Stimulated activated CD8-positive, alpha-beta memory T cell treated with anti-CD3 and anti-CD28 coated beads, Interleukin-7, amount 100 ng/mL, for 48 hours (primary cell): ENCODE results near the gene EML1.
"Not testable (repeated sequence)": the region's sequence is repeated elsewhere in the genome, so short reads cannot be mapped to it uniquely, and the experiment has no call there.

Experiments
- DNase-seq, 2 donors: peaks; one replicate each; pipeline ENCODE4 v3.0.0-alpha.2; 2020; ENCODE audit warnings: low read depth in 1 of 2; ENCODE audit errors: extremely low read depth in 1 of 2

Gene EML1

DNA sequence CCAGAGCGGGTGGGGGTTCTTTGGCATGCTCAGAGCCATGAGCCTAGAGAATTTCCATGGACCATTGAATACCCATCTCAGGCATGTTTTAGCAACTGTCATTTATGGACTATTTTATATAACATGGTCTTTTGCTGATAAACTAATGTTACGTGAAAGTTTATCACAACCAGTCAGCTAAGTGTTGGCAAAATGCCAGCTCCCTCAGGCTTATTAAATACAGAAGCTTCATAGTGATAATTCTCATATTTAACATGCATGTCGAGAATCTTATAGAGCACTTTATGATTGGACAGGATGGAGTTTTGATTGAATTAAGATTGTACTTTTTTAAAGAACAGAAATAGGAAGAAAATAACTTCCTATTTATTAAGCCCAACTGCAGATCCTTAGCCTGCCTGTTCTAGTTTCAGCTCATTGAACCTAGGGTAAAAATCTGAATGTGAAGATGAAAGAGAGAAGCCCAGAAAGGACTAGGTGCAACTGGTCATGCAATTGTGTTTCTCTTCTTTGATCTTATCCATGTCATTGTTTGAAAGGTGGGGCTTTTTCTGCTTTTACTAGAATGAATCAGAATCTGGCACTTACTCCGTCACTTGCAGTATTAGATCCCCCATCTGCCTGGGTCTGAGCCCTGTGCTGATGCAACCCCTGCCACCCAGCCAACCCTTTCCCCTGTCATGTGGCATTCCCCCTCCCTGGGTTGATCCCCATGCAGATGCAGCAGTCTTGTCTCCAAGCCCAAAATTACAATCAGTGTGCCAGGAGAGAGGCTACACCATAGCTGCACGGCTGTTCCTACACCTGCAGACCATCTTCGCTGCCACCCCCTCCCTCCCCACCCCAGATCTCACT is 137.4 kb downstream of the EML1 start:
- DNase-seq, result peak in 1 of 2 donors; percentile 37

DNA sequence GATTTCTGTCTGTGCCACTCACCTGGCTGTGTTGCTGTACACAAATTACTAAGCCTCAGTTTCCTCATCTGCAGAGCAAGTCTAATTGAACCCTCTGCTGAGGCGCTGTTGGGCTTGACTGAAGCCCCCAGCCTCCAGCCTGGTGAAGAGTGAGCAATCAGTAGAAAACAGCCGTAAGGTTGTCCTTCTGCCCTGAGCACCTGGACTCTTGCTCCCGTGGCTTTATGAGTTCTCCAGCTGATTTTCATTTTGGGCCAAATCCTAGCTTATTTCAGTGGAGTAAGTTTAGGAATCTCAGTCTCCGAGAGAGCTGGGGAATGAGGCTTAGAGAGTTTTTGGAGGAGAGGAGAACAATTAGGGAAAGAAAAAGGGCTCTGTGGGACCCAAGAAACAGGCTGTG is 138.1 kb downstream of the EML1 start:
- DNase-seq, result no peak

GRCh38 chr14:99936056-99936455 is 142.8 kb downstream of the EML1 start:
- DNase-seq, result no peak

- no peak for DNase-seq
Measured at GRCh38 chr14:99936738-99937474, 143.7 kb downstream of the EML1 start.

- no peak for DNase-seq
Measured at GRCh38 chr14:99937475-99938244, 144.4 kb downstream of the EML1 start.

- no peak for DNase-seq
Measured at GRCh38 chr14:99938376-99938775, 145.2 kb downstream of the EML1 start.

DNA sequence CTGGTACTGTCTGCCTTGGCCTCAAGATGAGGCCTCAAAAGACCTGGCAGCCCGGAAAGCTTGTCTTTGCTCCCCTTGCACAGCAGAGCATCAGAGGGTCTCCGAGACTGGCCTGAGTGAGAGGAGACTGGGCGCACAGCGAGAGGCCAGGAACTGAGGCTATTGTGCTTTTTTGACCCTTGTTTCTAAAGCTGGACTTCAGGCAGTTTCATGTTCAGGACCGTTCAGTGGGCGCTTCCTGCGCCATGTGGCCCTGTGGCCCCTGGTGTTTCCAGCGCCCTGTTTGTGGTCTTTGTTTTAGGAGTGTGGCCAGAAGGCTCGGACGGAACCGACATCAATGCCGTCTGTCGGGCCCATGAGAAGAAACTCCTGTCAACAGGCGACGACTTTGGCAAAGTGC is 145.7 kb downstream of the EML1 start:
- DNase-seq, result no peak

- no peak for DNase-seq
Measured at GRCh38 chr14:99939421-99939820, 146.2 kb downstream of the EML1 start.

GRCh38 chr14:99940064-99940463 is 146.9 kb downstream of the EML1 start:
- no peak for DNase-seq

DNA sequence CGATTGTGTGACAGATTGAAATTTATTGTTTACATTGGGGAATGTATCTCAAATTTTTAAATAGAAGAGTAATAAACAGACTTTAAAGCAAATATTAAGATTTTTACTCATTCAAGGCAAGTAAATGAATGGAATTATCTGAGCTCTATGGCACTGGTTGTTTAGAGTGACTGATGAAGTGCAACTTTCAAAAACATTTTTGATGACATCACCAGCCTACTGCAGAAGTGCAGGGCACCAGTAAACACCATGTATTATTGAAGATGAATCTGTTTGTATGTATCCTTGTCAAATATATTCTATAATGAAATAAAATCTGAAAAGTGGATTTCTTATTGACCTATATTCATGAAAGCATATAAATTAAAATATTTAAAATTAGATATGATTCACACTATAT is 148.0 kb downstream of the EML1 start:
- no peak for DNase-seq

GRCh38 chr14:99943620-99944019 is 150.4 kb downstream of the EML1 start:
- no peak for DNase-seq

DNA sequence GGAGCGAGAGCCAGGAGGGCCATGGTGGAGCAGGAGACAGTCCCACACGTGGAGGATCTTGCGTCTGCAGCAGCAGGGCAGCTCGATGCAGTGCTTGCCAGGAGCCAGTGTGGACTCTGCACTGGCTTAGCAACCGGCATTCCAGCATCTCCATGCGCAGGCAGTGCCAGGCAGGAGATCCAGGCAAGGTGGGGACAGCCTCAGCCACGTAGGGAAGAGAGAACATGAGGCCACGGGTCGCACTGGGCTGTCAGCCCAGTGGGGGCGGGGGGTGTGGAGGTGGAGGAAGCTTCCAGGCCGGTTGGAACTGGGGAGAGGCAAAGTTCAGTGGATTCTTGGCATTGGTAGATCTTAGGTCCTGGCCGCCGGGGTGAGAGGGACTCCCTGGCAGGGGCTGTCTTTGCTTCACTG is 151.0 kb downstream of the EML1 start:
- no peak for DNase-seq

DNA sequence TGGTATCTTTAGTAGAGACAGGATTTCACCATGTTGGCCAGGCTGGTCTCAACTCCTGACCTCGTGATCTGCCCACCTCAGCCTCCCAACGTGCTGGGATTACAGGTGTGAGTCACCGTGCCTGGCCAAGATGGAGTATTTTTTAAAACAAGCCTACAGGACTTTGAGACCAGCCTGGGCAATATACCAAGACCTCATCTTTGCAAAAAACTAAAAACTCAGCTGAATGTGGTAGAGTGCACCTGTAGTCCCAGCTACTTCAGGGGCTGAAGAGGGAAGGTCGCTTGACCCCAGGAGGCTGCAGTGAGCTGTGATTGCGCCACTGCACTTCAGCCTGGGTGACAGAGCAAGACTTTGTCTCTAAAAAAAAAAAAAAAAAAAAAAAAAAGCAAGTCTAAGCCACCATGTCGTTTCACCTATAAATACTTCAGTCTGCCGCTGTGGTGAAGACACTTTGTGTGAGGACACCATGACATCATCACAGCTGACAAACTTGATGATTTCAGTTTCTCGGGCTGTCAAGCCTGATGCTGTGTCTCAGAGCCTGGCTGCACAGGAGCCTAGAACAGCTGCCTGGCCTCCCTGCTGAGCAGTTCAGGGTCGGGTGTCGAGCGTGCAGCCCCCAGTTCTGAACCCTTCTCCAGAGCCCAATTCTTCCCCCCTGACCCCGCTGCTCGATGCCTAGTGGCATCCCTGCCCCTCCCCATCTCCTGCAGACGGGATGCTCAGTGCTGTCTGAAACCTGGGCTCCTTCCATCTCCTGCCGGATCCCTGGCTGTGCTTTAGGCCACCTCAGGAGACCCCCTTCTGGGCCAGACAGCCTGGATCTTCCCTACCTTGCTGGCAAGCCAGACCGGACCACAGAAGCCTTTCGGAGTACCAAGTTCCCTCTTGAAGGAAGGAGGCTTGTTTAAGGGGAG is 152.8 kb downstream of the EML1 start:
- DNase-seq, result no peak

- DNase-seq, result no peak
Measured at GRCh38 chr14:99946652-99947489, 153.7 kb downstream of the EML1 start.

DNA sequence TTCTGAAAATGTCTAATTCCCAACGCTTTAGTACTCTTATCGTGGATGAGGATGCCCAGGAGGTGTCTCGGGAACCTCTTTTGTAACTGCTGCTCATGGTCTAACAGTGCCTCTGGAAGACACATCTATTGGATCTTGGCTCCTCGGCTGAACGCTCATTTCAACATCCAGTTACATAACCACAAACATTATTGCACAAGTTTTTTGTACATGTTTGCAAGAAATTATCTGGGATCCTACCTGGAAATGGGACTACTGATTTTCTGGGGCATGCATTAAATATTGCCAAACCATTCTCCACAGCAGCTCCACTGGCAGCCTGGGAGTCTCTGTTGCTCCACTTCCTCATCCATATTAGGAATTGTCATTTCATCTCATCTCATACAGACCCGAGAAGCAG is 154.5 kb downstream of the EML1 start:
- no peak for DNase-seq

GRCh38 chr14:99949011-99949732 is 156.0 kb downstream of the EML1 start:
- DNase-seq, result not testable (repeated sequence)

DNA sequence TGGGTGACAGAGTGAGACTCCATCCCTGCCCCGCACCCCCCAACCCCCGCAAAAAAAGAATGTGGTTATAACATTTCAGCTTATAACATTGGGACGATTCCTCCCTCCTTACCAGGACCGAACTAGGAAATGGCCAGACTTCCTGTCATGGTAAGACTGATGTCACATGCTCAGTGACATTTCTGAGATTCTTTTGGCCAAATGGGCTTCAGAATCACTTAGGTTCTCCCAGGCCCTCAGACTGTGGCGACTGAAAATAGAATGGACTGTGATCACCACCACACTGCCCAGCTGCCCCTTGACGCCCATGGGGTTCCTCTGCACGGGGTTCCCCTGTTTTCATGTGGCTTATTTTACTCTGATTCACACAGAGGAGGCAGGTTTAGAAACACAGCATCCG is 157.0 kb downstream of the EML1 start:
- no peak for DNase-seq

GRCh38 chr14:99951085-99951484 is 157.9 kb downstream of the EML1 start:
- DNase-seq, result no peak

DNA sequence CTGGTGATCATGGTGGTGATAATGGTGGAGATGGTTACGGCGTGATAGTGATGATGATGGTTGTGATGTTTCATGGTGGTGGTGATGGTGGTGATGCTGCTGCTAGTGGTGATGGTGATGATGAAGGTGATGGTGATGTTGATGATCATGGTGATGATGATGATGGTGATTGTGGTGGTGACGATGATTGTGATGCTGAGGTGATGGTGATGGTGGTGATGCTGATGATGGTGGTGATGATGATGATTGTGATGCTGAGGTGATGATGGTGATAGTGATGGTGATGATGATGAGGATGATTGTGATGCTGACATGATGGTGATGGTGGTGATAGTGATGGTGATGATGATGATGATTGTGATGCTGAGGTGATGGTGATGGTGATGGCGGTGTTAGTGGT is 158.8 kb downstream of the EML1 start:
- DNase-seq, result no peak
